GM23338 (cell line): ENCODE measurements around the gene ZNF277. TPM values are rescaled to one million over a fixed set of nuclear protein-coding genes. Genes with fewer than 3 reads are reported as not detected.

Experiments used
- ATAC-seq: fragments of 200-7000 bp; cut with Tn5 transposase; 3 replicates; pipeline ENCODE4 v1.9.1; 2020
- DNase-seq: peaks from one replicate; pipeline ENCODE4 v3.0.0-alpha.2; 2015; ENCODE audit warnings: low spot score
- H2AFZ ChIP-seq: fragments of 200-600 bp; sonication (generic); 2 replicates; pipeline ENCODE4 v1.8.0; 2016; ENCODE audit warnings: antibody characterized with exemption, mild to moderate bottlenecking, moderate library complexity
- H3F3A ChIP-seq: fragments of 200-600 bp; sonication (generic); replicated peaks from 2 replicates; pipeline ENCODE4 v1.8.0; 2017; ENCODE audit warnings: antibody characterized with exemption, mixed run types, low read depth
- H3K27ac ChIP-seq: fragments of 200-600 bp; sonication (generic); 2 replicates; pipeline ENCODE4 v1.6.1; 2016; ENCODE audit warnings: low read depth
- H3K27me3 ChIP-seq: fragments of 200-600 bp; sonication (generic); 2 replicates; pipeline ENCODE4 v1.8.0; 2016; ENCODE audit warnings: mild to moderate bottlenecking, mixed run types, moderate library complexity; ENCODE audit not compliant: insufficient read depth
- H3K36me3 ChIP-seq: fragments of 200-600 bp; sonication (generic); 2 replicates; pipeline ENCODE4 v1.8.0; 2016; ENCODE audit warnings: mild to moderate bottlenecking; ENCODE audit not compliant: insufficient read depth
- H3K4me1 ChIP-seq: fragments of 200-600 bp; sonication (generic); 2 replicates; pipeline ENCODE4 v1.8.0; 2016; ENCODE audit warnings: mild to moderate bottlenecking, moderate library complexity; ENCODE audit not compliant: insufficient read depth
- H3K4me2 ChIP-seq: fragments of 200-600 bp; sonication (generic); 2 replicates; pipeline ENCODE4 v1.7.1; 2017; ENCODE audit warnings: mixed run types
- H3K4me3 ChIP-seq: fragments of 200-600 bp; sonication (generic); 2 replicates; pipeline ENCODE4 v1.6.1; 2016; ENCODE audit warnings: mixed run types
- H3K79me2 ChIP-seq: fragments of 200-600 bp; sonication (generic); replicated peaks from 2 replicates; pipeline ENCODE4 v1.8.0; 2017; ENCODE audit warnings: mild to moderate bottlenecking; ENCODE audit not compliant: insufficient read depth
- H3K9me2 ChIP-seq: fragments of 200-600 bp; sonication (generic); 2 replicates; pipeline ENCODE4 v1.8.0; 2017; ENCODE audit not compliant: insufficient read depth
- H4K20me1 ChIP-seq: fragments of 200-600 bp; sonication (generic); replicated peaks from 2 replicates; pipeline ENCODE4 v1.8.0; 2017; ENCODE audit warnings: mild to moderate bottlenecking; ENCODE audit not compliant: insufficient read depth
- H3K27ac Mint-ChIP-seq: 2 replicates; pipeline ENCODE4 v1.8.0; 2020; ENCODE audit warnings: inconsistent platforms, mild to moderate bottlenecking, moderate library complexity, mixed read lengths
- H3K27me3 Mint-ChIP-seq: 3 replicates; pipeline ENCODE4 v1.8.0; 2022; ENCODE audit warnings: low read depth, mild to moderate bottlenecking, moderate library complexity, mixed read lengths, inconsistent platforms; ENCODE audit not compliant: insufficient read depth, poor library complexity
- H3K36me3 Mint-ChIP-seq: 3 replicates; pipeline ENCODE4 v1.8.0; 2021; ENCODE audit warnings: low read depth, mild to moderate bottlenecking, inconsistent platforms, moderate library complexity, mixed read lengths
- H3K4me1 Mint-ChIP-seq: 3 replicates; pipeline ENCODE4 v1.8.0; 2020; ENCODE audit warnings: mild to moderate bottlenecking, inconsistent platforms, mixed read lengths
- H3K4me3 Mint-ChIP-seq: 3 replicates; pipeline ENCODE4 v1.8.0; 2021; ENCODE audit warnings: moderate library complexity, mild to moderate bottlenecking, inconsistent platforms, mixed read lengths
- H3K9me3 Mint-ChIP-seq: 3 replicates; pipeline ENCODE4 v1.8.0; 2020; ENCODE audit warnings: moderate library complexity, mild to moderate bottlenecking, inconsistent platforms, mixed read lengths
- CREB1 ChIP-seq: fragments of 250-450 bp; sonication (Bioruptor Pico); IDR thresholded peaks from 2 replicates; pipeline ENCODE4 v1.5.0; 2020; ENCODE audit warnings: low read depth, mild to moderate bottlenecking, moderate library complexity
- CTCF ChIP-seq, 2 experiments: fragments of 200-600 bp in 1 of 2; sonication (generic) in 1 of 2; conservative IDR thresholded peaks; 2 replicates each; pipeline versions ENCODE4 v1.5.1 to v1.6.1; 2016 to 2017; ENCODE audit warnings: antibody characterized with exemption in 2 of 2, low read depth in 2 of 2, mild to moderate bottlenecking in 2 of 2, moderate library complexity in 1 of 2
- ETS1 ChIP-seq: IDR thresholded peaks from 2 replicates; pipeline ENCODE4 v1.6.1; 2016; ENCODE audit warnings: antibody characterized with exemption
- EZH2 ChIP-seq: fragments of 200-600 bp; sonication (generic); IDR thresholded peaks from one replicate; pipeline ENCODE4 v1.8.0; 2017; ENCODE audit warnings: antibody characterized with exemption, mild to moderate bottlenecking, low read depth; ENCODE audit not compliant: unreplicated experiment
- EZH2phosphoT487 ChIP-seq: fragments of 200-600 bp; sonication (generic); IDR thresholded peaks from one replicate; pipeline ENCODE4 v1.8.1; 2018; ENCODE audit warnings: antibody characterized with exemption; ENCODE audit not compliant: unreplicated experiment
- JUNB ChIP-seq: IDR thresholded peaks from one replicate; pipeline ENCODE4 v1.6.1; 2016; ENCODE audit warnings: antibody characterized with exemption; ENCODE audit not compliant: unreplicated experiment
- NANOG ChIP-seq: IDR thresholded peaks from 2 replicates; pipeline ENCODE4 v1.6.1; 2016; ENCODE audit warnings: antibody characterized with exemption, borderline replicate concordance
- POLR2AphosphoS5 ChIP-seq: IDR thresholded peaks from 2 replicates; pipeline ENCODE4 v1.6.1; 2016; ENCODE audit warnings: antibody characterized with exemption, low read depth
- REST ChIP-seq: IDR thresholded peaks from one replicate; pipeline ENCODE4 v1.6.1; 2018; ENCODE audit warnings: antibody characterized with exemption; ENCODE audit not compliant: unreplicated experiment
- STAT1 ChIP-seq: IDR thresholded peaks from one replicate; pipeline ENCODE4 v1.6.1; 2016; ENCODE audit warnings: antibody characterized with exemption; ENCODE audit not compliant: unreplicated experiment
- ZNF114 ChIP-seq: fragments of 250-450 bp; sonication (Bioruptor Pico); IDR thresholded peaks from 2 replicates; pipeline ENCODE4 v1.5.0; 2020; ENCODE audit warnings: mild to moderate bottlenecking, moderate library complexity
- ZNF331 ChIP-seq: fragments of 250-450 bp; sonication (Bioruptor Pico); IDR thresholded peaks from 2 replicates; pipeline ENCODE4 v1.5.0; 2020; ENCODE audit warnings: low read depth, mild to moderate bottlenecking, moderate library complexity
- ZNF462 ChIP-seq: fragments of 250-450 bp; sonication (Bioruptor Pico); IDR thresholded peaks from 2 replicates; pipeline ENCODE4 v1.5.0; 2020; ENCODE audit warnings: mild to moderate bottlenecking, moderate library complexity
- polyA plus RNA-seq: library from polyadenylated mRNA; unstranded; fragments of >200 nt; fragmentation: Nextera tagmentation; extraction: Ambion mirVana; gene quantifications from 2 replicates; pipeline ENCODE4 v1.2.1, GENCODE V29; 2016
- total RNA-seq: library from RNA; depleted of rRNA; stranded (reverse); fragments of >200 nt; shearing (Covaris generic); gene quantifications from 2 replicates; pipeline ENCODE4 v1.2.3, GENCODE V29; 2014

The ZNF277 gene
- total and polyA plus RNA-seq, 2 experiments from 2014 or later: 25.4 to 28.9 TPM

GRCh38 chr7:112174192-112174591 lies 32.3 kb upstream of the ZNF277 start:
- H3K4me3 Mint-ChIP-seq: no peak overlapping the region
- no peak overlapping the region for H3K4me3 ChIP-seq
- H3K27ac Mint-ChIP-seq: 0 out of 2 replicates have a peak overlapping the region, but pooled peaks have one; percentile 9
- H3K9me3 Mint-ChIP-seq: no peaks in the 10 kb centered on the region
- H3K79me2 ChIP-seq: peaks cover 86% of the 10 kb centered on the region
- H2AFZ ChIP-seq: no peak overlapping the region
- H4K20me1 ChIP-seq: 0 out of 2 replicates have a peak, but pooled peaks cover 3% of the 10 kb centered on the region
- no peak for DNase-seq
- H3K27ac ChIP-seq: no peak overlapping the region
- peaks cover 2% of the 10 kb centered on the region for H3K27me3 Mint-ChIP-seq
- H3F3A ChIP-seq: no peaks in the 10 kb centered on the region
- ATAC-seq: no peak
- peaks cover 8% of the 10 kb centered on the region; the same call in 1 of the 2 replicates for H3K4me1 ChIP-seq
- no peaks in the 10 kb centered on the region for H3K27me3 ChIP-seq
- H3K9me2 ChIP-seq: no peaks in the 10 kb centered on the region
- H3K4me1 Mint-ChIP-seq: peaks cover 43% of the 10 kb centered on the region
- no peak overlapping the region for H3K4me2 ChIP-seq
- H3K36me3 Mint-ChIP-seq: peaks cover 5% of the 10 kb centered on the region; the same call in 1 of the 3 replicates
- TF ChIP-seq JUNB (no peak), EZH2 (no peak), CTCF (conservative IDR thresholded peaks at IDR 0.05; ENCODE audit: low read depth in 2 of 2) (no peak), CREB1 (CRISPR knock-in tag) (no peak), ZNF331 (CRISPR knock-in tag) (no peak), REST (no peak), EZH2phosphoT487 (no peak), STAT1 (no peak), ETS1 (no peak), POLR2AphosphoS5 (no peak), ZNF114 (CRISPR knock-in tag) (no peak), ZNF462 (CRISPR knock-in tag) (no peak), NANOG (no peak)
- no peaks in the 10 kb centered on the region for H3K36me3 ChIP-seq
